GM23338 (cell line): ENCODE results near the gene CAPN7. TPM values are rescaled to one million over a fixed set of nuclear protein-coding genes. Genes with fewer than 3 reads are reported as not detected.

Source experiments
- ATAC-seq: fragments of 200-7000 bp; cut with Tn5 transposase; 3 replicates; pipeline ENCODE4 v1.9.1; 2020
- DNase-seq: peaks from one replicate; pipeline ENCODE4 v3.0.0-alpha.2; 2015; ENCODE audit warnings: low spot score
- H2AFZ ChIP-seq: fragments of 200-600 bp; sonication (generic); 2 replicates; pipeline ENCODE4 v1.8.0; 2016; ENCODE audit warnings: antibody characterized with exemption, mild to moderate bottlenecking, moderate library complexity
- H3F3A ChIP-seq: fragments of 200-600 bp; sonication (generic); replicated peaks from 2 replicates; pipeline ENCODE4 v1.8.0; 2017; ENCODE audit warnings: antibody characterized with exemption, mixed run types, low read depth
- H3K27ac ChIP-seq: fragments of 200-600 bp; sonication (generic); 2 replicates; pipeline ENCODE4 v1.6.1; 2016; ENCODE audit warnings: low read depth
- H3K27me3 ChIP-seq: fragments of 200-600 bp; sonication (generic); 2 replicates; pipeline ENCODE4 v1.8.0; 2016; ENCODE audit warnings: mild to moderate bottlenecking, mixed run types, moderate library complexity; ENCODE audit not compliant: insufficient read depth
- H3K36me3 ChIP-seq: fragments of 200-600 bp; sonication (generic); 2 replicates; pipeline ENCODE4 v1.8.0; 2016; ENCODE audit warnings: mild to moderate bottlenecking; ENCODE audit not compliant: insufficient read depth
- H3K4me1 ChIP-seq: fragments of 200-600 bp; sonication (generic); 2 replicates; pipeline ENCODE4 v1.8.0; 2016; ENCODE audit warnings: mild to moderate bottlenecking, moderate library complexity; ENCODE audit not compliant: insufficient read depth
- H3K4me2 ChIP-seq: fragments of 200-600 bp; sonication (generic); 2 replicates; pipeline ENCODE4 v1.7.1; 2017; ENCODE audit warnings: mixed run types
- H3K4me3 ChIP-seq: fragments of 200-600 bp; sonication (generic); 2 replicates; pipeline ENCODE4 v1.6.1; 2016; ENCODE audit warnings: mixed run types
- H3K79me2 ChIP-seq: fragments of 200-600 bp; sonication (generic); replicated peaks from 2 replicates; pipeline ENCODE4 v1.8.0; 2017; ENCODE audit warnings: mild to moderate bottlenecking; ENCODE audit not compliant: insufficient read depth
- H3K9me2 ChIP-seq: fragments of 200-600 bp; sonication (generic); 2 replicates; pipeline ENCODE4 v1.8.0; 2017; ENCODE audit not compliant: insufficient read depth
- H4K20me1 ChIP-seq: fragments of 200-600 bp; sonication (generic); replicated peaks from 2 replicates; pipeline ENCODE4 v1.8.0; 2017; ENCODE audit warnings: mild to moderate bottlenecking; ENCODE audit not compliant: insufficient read depth
- H3K27ac Mint-ChIP-seq: 2 replicates; pipeline ENCODE4 v1.8.0; 2020; ENCODE audit warnings: inconsistent platforms, mild to moderate bottlenecking, moderate library complexity, mixed read lengths
- H3K27me3 Mint-ChIP-seq: 3 replicates; pipeline ENCODE4 v1.8.0; 2022; ENCODE audit warnings: low read depth, mild to moderate bottlenecking, moderate library complexity, mixed read lengths, inconsistent platforms; ENCODE audit not compliant: insufficient read depth, poor library complexity
- H3K36me3 Mint-ChIP-seq: 3 replicates; pipeline ENCODE4 v1.8.0; 2021; ENCODE audit warnings: low read depth, mild to moderate bottlenecking, inconsistent platforms, moderate library complexity, mixed read lengths
- H3K4me1 Mint-ChIP-seq: 3 replicates; pipeline ENCODE4 v1.8.0; 2020; ENCODE audit warnings: mild to moderate bottlenecking, inconsistent platforms, mixed read lengths
- H3K4me3 Mint-ChIP-seq: 3 replicates; pipeline ENCODE4 v1.8.0; 2021; ENCODE audit warnings: moderate library complexity, mild to moderate bottlenecking, inconsistent platforms, mixed read lengths
- H3K9me3 Mint-ChIP-seq: 3 replicates; pipeline ENCODE4 v1.8.0; 2020; ENCODE audit warnings: moderate library complexity, mild to moderate bottlenecking, inconsistent platforms, mixed read lengths
- CREB1 ChIP-seq: fragments of 250-450 bp; sonication (Bioruptor Pico); IDR thresholded peaks from 2 replicates; pipeline ENCODE4 v1.5.0; 2020; ENCODE audit warnings: low read depth, mild to moderate bottlenecking, moderate library complexity
- EZH2phosphoT487 ChIP-seq: fragments of 200-600 bp; sonication (generic); IDR thresholded peaks from one replicate; pipeline ENCODE4 v1.8.1; 2018; ENCODE audit warnings: antibody characterized with exemption; ENCODE audit not compliant: unreplicated experiment
- JUNB ChIP-seq: IDR thresholded peaks from one replicate; pipeline ENCODE4 v1.6.1; 2016; ENCODE audit warnings: antibody characterized with exemption; ENCODE audit not compliant: unreplicated experiment
- NANOG ChIP-seq: IDR thresholded peaks from 2 replicates; pipeline ENCODE4 v1.6.1; 2016; ENCODE audit warnings: antibody characterized with exemption, borderline replicate concordance
- POLR2AphosphoS5 ChIP-seq: IDR thresholded peaks from 2 replicates; pipeline ENCODE4 v1.6.1; 2016; ENCODE audit warnings: antibody characterized with exemption, low read depth
- STAT1 ChIP-seq: IDR thresholded peaks from one replicate; pipeline ENCODE4 v1.6.1; 2016; ENCODE audit warnings: antibody characterized with exemption; ENCODE audit not compliant: unreplicated experiment
- ZNF114 ChIP-seq: fragments of 250-450 bp; sonication (Bioruptor Pico); IDR thresholded peaks from 2 replicates; pipeline ENCODE4 v1.5.0; 2020; ENCODE audit warnings: mild to moderate bottlenecking, moderate library complexity
- ZNF331 ChIP-seq: fragments of 250-450 bp; sonication (Bioruptor Pico); IDR thresholded peaks from 2 replicates; pipeline ENCODE4 v1.5.0; 2020; ENCODE audit warnings: low read depth, mild to moderate bottlenecking, moderate library complexity
- polyA plus RNA-seq: library from polyadenylated mRNA; unstranded; fragments of >200 nt; fragmentation: Nextera tagmentation; extraction: Ambion mirVana; gene quantifications from 2 replicates; pipeline ENCODE4 v1.2.1, GENCODE V29; 2016
- total RNA-seq: library from RNA; depleted of rRNA; stranded (reverse); fragments of >200 nt; shearing (Covaris generic); gene quantifications from 2 replicates; pipeline ENCODE4 v1.2.3, GENCODE V29; 2014
- TF ChIP-seq, protein P1 (sequence below): fragments of 250-450 bp; sonication (Bioruptor Pico); IDR thresholded peaks from 2 replicates; pipeline ENCODE4 v1.5.0; 2020; ENCODE audit warnings: mild to moderate bottlenecking, moderate library complexity
- TF ChIP-seq, protein P2 (sequence below): IDR thresholded peaks from one replicate; pipeline ENCODE4 v1.6.1; 2018; ENCODE audit warnings: antibody characterized with exemption; ENCODE audit not compliant: unreplicated experiment
- TF ChIP-seq, protein P3 (sequence below), 2 experiments: fragments of 200-600 bp in 1 of 2; sonication (generic) in 1 of 2; conservative IDR thresholded peaks; 2 replicates each; pipeline versions ENCODE4 v1.5.1 to v1.6.1; 2016 to 2017; ENCODE audit warnings: antibody characterized with exemption in 2 of 2, low read depth in 2 of 2, mild to moderate bottlenecking in 2 of 2, moderate library complexity in 1 of 2

CAPN7 gene
- total and polyA plus RNA-seq, 2 experiments from 2014 or later, result 9.9 to 18.1 TPM

DNA sequence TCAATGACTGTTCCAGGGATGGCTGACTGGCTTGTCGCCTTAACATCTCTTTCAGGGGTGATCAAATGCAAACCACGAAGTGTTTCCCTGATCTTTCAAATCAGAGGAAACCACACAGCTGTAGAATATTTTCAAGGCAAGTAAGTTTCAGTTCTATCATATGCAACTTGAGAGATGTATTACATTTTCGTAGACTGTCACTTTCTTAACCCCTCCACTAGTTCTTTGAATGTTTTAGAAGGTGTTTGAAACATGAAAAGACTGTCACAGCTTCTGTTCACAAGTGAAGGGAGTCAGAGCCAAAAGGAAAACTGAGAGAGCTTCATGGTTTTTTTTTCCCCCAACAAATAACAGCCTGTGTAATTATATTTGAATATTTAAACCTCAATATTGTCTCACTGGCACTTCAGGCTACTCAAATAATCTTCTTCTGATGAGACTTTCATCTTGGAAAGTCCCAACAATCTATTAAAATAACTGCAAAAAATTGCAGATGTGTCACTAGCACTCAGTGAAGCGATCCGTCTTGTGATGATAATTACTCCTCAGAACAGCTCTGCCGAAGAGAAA lies 25.9 kb upstream of the CAPN7 start:
- H3K79me2 ChIP-seq, result no peaks in the 10 kb centered on the region
- Mint-ChIP-seq H3K36me3 (no peaks in the 10 kb centered on the region), H3K9me3 (no peaks in the 10 kb centered on the region), H3K27me3 (peaks cover 3% of the 10 kb centered on the region), H3K27ac (no peak overlapping the region), H3K4me3 (no peak overlapping the region), H3K4me1 (peaks cover 13% of the 10 kb centered on the region)
- H3K27me3 ChIP-seq, result no peaks in the 10 kb centered on the region
- DNase-seq, result no peak
- no peak for ATAC-seq
- H3K4me2 ChIP-seq, result peak overlapping the region; percentile 12
- H3K4me3 ChIP-seq, result no peak overlapping the region
- no peaks in the 10 kb centered on the region; the same call in 1 of the 2 replicates for H3K9me2 ChIP-seq
- no peaks in the 10 kb centered on the region for H4K20me1 ChIP-seq
- H3F3A ChIP-seq, result no peaks in the 10 kb centered on the region
- no peak for TF ChIP-seq NANOG
- TF ChIP-seq JUNB, result no peak
- TF ChIP-seq, protein P1, sequence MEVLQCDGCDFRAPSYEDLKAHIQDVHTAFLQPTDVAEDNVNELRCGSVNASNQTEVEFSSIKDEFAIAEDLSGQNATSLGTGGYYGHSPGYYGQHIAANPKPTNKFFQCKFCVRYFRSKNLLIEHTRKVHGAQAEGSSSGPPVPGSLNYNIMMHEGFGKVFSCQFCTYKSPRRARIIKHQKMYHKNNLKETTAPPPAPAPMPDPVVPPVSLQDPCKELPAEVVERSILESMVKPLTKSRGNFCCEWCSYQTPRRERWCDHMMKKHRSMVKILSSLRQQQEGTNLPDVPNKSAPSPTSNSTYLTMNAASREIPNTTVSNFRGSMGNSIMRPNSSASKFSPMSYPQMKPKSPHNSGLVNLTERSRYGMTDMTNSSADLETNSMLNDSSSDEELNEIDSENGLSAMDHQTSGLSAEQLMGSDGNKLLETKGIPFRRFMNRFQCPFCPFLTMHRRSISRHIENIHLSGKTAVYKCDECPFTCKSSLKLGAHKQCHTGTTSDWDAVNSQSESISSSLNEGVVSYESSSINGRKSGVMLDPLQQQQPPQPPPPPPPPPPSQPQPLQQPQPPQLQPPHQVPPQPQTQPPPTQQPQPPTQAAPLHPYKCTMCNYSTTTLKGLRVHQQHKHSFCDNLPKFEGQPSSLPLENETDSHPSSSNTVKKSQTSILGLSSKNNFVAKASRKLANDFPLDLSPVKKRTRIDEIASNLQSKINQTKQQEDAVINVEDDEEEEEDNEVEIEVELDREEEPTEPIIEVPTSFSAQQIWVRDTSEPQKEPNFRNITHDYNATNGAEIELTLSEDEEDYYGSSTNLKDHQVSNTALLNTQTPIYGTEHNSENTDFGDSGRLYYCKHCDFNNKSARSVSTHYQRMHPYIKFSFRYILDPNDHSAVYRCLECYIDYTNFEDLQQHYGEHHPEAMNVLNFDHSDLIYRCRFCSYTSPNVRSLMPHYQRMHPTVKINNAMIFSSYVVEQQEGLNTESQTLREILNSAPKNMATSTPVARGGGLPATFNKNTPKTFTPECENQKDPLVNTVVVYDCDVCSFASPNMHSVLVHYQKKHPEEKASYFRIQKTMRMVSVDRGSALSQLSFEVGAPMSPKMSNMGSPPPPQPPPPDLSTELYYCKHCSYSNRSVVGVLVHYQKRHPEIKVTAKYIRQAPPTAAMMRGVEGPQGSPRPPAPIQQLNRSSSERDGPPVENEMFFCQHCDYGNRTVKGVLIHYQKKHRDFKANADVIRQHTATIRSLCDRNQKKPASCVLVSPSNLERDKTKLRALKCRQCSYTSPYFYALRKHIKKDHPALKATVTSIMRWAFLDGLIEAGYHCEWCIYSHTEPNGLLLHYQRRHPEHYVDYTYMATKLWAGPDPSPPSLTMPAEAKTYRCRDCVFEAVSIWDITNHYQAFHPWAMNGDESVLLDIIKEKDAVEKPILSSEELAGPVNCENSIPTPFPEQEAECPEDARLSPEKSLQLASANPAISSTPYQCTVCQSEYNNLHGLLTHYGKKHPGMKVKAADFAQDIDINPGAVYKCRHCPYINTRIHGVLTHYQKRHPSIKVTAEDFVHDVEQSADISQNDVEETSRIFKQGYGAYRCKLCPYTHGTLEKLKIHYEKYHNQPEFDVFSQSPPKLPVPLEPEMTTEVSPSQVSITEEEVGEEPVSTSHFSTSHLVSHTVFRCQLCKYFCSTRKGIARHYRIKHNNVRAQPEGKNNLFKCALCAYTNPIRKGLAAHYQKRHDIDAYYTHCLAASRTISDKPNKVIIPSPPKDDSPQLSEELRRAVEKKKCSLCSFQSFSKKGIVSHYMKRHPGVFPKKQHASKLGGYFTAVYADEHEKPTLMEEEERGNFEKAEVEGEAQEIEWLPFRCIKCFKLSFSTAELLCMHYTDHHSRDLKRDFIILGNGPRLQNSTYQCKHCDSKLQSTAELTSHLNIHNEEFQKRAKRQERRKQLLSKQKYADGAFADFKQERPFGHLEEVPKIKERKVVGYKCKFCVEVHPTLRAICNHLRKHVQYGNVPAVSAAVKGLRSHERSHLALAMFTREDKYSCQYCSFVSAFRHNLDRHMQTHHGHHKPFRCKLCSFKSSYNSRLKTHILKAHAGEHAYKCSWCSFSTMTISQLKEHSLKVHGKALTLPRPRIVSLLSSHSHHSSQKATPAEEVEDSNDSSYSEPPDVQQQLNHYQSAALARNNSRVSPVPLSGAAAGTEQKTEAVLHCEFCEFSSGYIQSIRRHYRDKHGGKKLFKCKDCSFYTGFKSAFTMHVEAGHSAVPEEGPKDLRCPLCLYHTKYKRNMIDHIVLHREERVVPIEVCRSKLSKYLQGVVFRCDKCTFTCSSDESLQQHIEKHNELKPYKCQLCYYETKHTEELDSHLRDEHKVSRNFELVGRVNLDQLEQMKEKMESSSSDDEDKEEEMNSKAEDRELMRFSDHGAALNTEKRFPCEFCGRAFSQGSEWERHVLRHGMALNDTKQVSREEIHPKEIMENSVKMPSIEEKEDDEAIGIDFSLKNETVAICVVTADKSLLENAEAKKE, result no peak
- no peak for TF ChIP-seq ZNF114 (CRISPR knock-in tag)
- no peak for TF ChIP-seq POLR2AphosphoS5
- no peak for TF ChIP-seq STAT1
- H3K4me1 ChIP-seq, result peaks cover 32% of the 10 kb centered on the region
- no peak overlapping the region for H3K27ac ChIP-seq
- peak overlapping the region; percentile 70 for H2AFZ ChIP-seq
- H3K36me3 ChIP-seq, result no peaks in the 10 kb centered on the region

DNA sequence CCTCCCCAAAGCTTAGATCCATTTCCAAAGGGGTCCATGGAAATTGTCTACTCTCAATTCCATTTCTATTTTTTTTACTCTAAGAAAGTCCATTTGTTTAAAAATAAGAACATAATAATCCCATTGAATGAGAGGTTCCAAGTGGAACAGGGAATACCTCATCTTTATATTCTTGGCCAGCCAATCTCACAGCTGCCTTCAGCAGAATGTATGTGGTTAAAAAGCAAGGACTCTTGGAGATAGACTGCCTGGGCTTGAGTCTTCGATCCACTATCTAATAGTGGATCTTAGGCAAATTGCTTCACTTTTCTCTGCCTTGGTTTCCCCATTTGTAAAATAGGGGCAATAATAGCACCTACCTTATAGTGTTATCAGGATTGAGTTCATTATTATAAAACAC lies 24.5 kb upstream of the CAPN7 start:
- no peak for DNase-seq
- Mint-ChIP-seq H3K27me3 (peaks cover 3% of the 10 kb centered on the region), H3K4me1 (peaks cover 17% of the 10 kb centered on the region)
- TF ChIP-seq, protein P2, sequence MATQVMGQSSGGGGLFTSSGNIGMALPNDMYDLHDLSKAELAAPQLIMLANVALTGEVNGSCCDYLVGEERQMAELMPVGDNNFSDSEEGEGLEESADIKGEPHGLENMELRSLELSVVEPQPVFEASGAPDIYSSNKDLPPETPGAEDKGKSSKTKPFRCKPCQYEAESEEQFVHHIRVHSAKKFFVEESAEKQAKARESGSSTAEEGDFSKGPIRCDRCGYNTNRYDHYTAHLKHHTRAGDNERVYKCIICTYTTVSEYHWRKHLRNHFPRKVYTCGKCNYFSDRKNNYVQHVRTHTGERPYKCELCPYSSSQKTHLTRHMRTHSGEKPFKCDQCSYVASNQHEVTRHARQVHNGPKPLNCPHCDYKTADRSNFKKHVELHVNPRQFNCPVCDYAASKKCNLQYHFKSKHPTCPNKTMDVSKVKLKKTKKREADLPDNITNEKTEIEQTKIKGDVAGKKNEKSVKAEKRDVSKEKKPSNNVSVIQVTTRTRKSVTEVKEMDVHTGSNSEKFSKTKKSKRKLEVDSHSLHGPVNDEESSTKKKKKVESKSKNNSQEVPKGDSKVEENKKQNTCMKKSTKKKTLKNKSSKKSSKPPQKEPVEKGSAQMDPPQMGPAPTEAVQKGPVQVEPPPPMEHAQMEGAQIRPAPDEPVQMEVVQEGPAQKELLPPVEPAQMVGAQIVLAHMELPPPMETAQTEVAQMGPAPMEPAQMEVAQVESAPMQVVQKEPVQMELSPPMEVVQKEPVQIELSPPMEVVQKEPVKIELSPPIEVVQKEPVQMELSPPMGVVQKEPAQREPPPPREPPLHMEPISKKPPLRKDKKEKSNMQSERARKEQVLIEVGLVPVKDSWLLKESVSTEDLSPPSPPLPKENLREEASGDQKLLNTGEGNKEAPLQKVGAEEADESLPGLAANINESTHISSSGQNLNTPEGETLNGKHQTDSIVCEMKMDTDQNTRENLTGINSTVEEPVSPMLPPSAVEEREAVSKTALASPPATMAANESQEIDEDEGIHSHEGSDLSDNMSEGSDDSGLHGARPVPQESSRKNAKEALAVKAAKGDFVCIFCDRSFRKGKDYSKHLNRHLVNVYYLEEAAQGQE, result no peak
- TF ChIP-seq ZNF114 (CRISPR knock-in tag) (no peak), NANOG (no peak), ZNF331 (no peak), JUNB (no peak), EZH2phosphoT487 (no peak), CREB1 (CRISPR knock-in tag) (no peak)
- TF ChIP-seq, protein P3, sequence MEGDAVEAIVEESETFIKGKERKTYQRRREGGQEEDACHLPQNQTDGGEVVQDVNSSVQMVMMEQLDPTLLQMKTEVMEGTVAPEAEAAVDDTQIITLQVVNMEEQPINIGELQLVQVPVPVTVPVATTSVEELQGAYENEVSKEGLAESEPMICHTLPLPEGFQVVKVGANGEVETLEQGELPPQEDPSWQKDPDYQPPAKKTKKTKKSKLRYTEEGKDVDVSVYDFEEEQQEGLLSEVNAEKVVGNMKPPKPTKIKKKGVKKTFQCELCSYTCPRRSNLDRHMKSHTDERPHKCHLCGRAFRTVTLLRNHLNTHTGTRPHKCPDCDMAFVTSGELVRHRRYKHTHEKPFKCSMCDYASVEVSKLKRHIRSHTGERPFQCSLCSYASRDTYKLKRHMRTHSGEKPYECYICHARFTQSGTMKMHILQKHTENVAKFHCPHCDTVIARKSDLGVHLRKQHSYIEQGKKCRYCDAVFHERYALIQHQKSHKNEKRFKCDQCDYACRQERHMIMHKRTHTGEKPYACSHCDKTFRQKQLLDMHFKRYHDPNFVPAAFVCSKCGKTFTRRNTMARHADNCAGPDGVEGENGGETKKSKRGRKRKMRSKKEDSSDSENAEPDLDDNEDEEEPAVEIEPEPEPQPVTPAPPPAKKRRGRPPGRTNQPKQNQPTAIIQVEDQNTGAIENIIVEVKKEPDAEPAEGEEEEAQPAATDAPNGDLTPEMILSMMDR (conservative IDR thresholded peaks at IDR 0.05; ENCODE audit: low read depth in 2 of 2), result no peak

More for the DNA sequence above, 24.5 kb upstream of the CAPN7 start:
- no peak overlapping the region for H3K27ac Mint-ChIP-seq
- no peak for ATAC-seq
- H3K27me3 ChIP-seq, result no peaks in the 10 kb centered on the region
- peaks cover 32% of the 10 kb centered on the region for H3K4me1 ChIP-seq
- no peaks in the 10 kb centered on the region for H3K36me3 ChIP-seq
- no peak overlapping the region for H3K27ac ChIP-seq
- no peaks in the 10 kb centered on the region for H4K20me1 ChIP-seq
- no peak overlapping the region for H3K4me3 ChIP-seq
- H3K9me2 ChIP-seq, result no peaks in the 10 kb centered on the region; the same call in 1 of the 2 replicates
- no peak overlapping the region for H2AFZ ChIP-seq
- H3F3A ChIP-seq, result no peaks in the 10 kb centered on the region
- H3K9me3 Mint-ChIP-seq, result peaks cover 5% of the 10 kb centered on the region
- peaks cover 5% of the 10 kb centered on the region for H3K36me3 Mint-ChIP-seq
- H3K79me2 ChIP-seq, result no peaks in the 10 kb centered on the region
- no peak overlapping the region; the same call in 1 of the 2 replicates for H3K4me2 ChIP-seq
- H3K4me3 Mint-ChIP-seq, result no peak overlapping the region
